ENCODE data around the gene TPM4. TPM values are rescaled to one million over a fixed set of nuclear protein-coding genes. Genes with fewer than 3 reads are reported as not detected.

The TPM4 gene
- total RNA-seq, 1 donor from 2014 or later = 235 TPM

GRCh38 chr19:16064209-16064889, 11.9 kb upstream of the TPM4 start:
- H3K27me3 ChIP-seq (ENCODE audit: control insufficient read depth, insufficient read depth, low read length) = no peaks in the 10 kb centered on the region
- FAIRE-seq (no peak), DNase-seq (ENCODE audit: low read depth) (no peak)
- no peak overlapping the region for H3K4me3 ChIP-seq (ENCODE audit: low read depth, low read length)
- no peaks in the 10 kb centered on the region for H3K36me3 ChIP-seq (ENCODE audit: control insufficient read depth, insufficient read depth, low read length)
- no peak for TF ChIP-seq CTCF (IDR thresholded peaks at IDR 0.05; ENCODE audit: insufficient read depth, low read length, severe bottlenecking)

- Histone ChIP-seq H3K27me3 (ENCODE audit: control insufficient read depth, insufficient read depth, low read length) (no peaks in the 10 kb centered on the region), H3K36me3 (ENCODE audit: control insufficient read depth, insufficient read depth, low read length) (no peaks in the 10 kb centered on the region), H3K4me3 (ENCODE audit: low read depth, low read length) (no peak overlapping the region)
- peak; percentile 24 for TF ChIP-seq CTCF (IDR thresholded peaks at IDR 0.05; ENCODE audit: insufficient read depth, low read length, severe bottlenecking)
- peak; percentile 46 for DNase-seq (ENCODE audit: low read depth)
- no peak for FAIRE-seq
These were observed 9.6 kb upstream of the TPM4 start for GRCh38 chr19:16066611-16067104.

- no peak for TF ChIP-seq CTCF (IDR thresholded peaks at IDR 0.05; ENCODE audit: insufficient read depth, low read length, severe bottlenecking)
- DNase-seq (ENCODE audit: low read depth) (peak; percentile 78), FAIRE-seq (no peak)
- H3K36me3 ChIP-seq (ENCODE audit: control insufficient read depth, insufficient read depth, low read length) = peaks cover 2% of the 10 kb centered on the region
- no peaks in the 10 kb centered on the region for H3K27me3 ChIP-seq (ENCODE audit: control insufficient read depth, insufficient read depth, low read length)
- peak overlapping the region; percentile 54 for H3K4me3 ChIP-seq (ENCODE audit: low read depth, low read length)
These were observed 8.9 kb upstream of the TPM4 start for GRCh38 chr19:16067205-16067938.

- peak; percentile 88 for FAIRE-seq
- Histone ChIP-seq H3K4me3 (ENCODE audit: low read depth, low read length) (peak overlapping the region; percentile 54), H3K36me3 (ENCODE audit: control insufficient read depth, insufficient read depth, low read length) (peaks cover 5% of the 10 kb centered on the region), H3K27me3 (ENCODE audit: control insufficient read depth, insufficient read depth, low read length) (no peaks in the 10 kb centered on the region)
- no peak for TF ChIP-seq CTCF (IDR thresholded peaks at IDR 0.05; ENCODE audit: insufficient read depth, low read length, severe bottlenecking)
- no peak for DNase-seq (ENCODE audit: low read depth)
These were observed 7.5 kb upstream of the TPM4 start for GRCh38 chr19:16068696-16069259.

- FAIRE-seq (no peak), DNase-seq (ENCODE audit: low read depth) (no peak)
- Histone ChIP-seq H3K4me3 (ENCODE audit: low read depth, low read length) (peak overlapping the region; percentile 54), H3K36me3 (ENCODE audit: control insufficient read depth, insufficient read depth, low read length) (peaks cover 7% of the 10 kb centered on the region), H3K27me3 (ENCODE audit: control insufficient read depth, insufficient read depth, low read length) (no peaks in the 10 kb centered on the region)
- no peak for TF ChIP-seq CTCF (IDR thresholded peaks at IDR 0.05; ENCODE audit: insufficient read depth, low read length, severe bottlenecking)
These were observed 6.4 kb upstream of the TPM4 start for GRCh38 chr19:16069813-16070365.
